Fibroblast of villous mesenchyme (primary cell): ENCODE data around the gene MCEE. TPM values are rescaled to one million over a fixed set of nuclear protein-coding genes. Genes with fewer than 3 reads are reported as not detected.
A peak's percentile ranks its signal among the peaks of the same experiment; 100 is the strongest.

Experiments
- DNase-seq: peaks from one replicate; pipeline ENCODE4 v3.0.0-alpha.2; 2010; ENCODE audit warnings: low read depth
- H3K4me3 ChIP-seq: 2 replicates; pipeline ENCODE4 v1.5.1; 2011; ENCODE audit warnings: low read depth, mild to moderate bottlenecking, low read length
- total RNA-seq: library from RNA; depleted of rRNA; stranded (reverse); fragments of >200 nt; gene quantifications from 2 replicates; pipeline ENCODE4 v1.2.3, GENCODE V29; 2012
- TF ChIP-seq, protein P1 (sequence below): IDR thresholded peaks from 2 replicates; pipeline ENCODE4 v1.5.1; 2012; ENCODE audit warnings: low read depth, mild to moderate bottlenecking, low read length; ENCODE audit not compliant: insufficient read depth

The MCEE gene
- total RNA-seq, 1 donor, result 14.2 TPM

DNA sequence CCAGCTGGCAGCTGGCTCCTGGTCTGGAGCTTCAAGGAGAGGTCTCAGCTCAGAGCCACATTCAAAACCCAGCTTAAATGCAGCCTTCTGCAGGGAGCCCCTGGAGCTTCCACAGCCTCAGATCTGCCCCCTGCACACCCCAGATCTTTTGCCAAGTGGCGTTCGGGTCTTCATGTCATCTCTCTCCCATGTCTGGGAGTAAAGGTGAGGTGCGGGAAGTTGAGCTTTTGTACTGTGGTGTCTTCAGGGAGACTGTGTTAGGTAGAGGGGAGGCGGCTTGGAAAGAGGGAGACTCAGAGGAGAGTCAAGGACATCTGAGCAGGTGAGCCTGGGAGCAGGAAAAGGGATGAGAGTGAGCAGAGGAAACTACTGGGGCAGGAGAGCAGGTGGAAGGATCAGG lies 25.8 kb upstream of the MCEE start:
- TF ChIP-seq, protein P1, sequence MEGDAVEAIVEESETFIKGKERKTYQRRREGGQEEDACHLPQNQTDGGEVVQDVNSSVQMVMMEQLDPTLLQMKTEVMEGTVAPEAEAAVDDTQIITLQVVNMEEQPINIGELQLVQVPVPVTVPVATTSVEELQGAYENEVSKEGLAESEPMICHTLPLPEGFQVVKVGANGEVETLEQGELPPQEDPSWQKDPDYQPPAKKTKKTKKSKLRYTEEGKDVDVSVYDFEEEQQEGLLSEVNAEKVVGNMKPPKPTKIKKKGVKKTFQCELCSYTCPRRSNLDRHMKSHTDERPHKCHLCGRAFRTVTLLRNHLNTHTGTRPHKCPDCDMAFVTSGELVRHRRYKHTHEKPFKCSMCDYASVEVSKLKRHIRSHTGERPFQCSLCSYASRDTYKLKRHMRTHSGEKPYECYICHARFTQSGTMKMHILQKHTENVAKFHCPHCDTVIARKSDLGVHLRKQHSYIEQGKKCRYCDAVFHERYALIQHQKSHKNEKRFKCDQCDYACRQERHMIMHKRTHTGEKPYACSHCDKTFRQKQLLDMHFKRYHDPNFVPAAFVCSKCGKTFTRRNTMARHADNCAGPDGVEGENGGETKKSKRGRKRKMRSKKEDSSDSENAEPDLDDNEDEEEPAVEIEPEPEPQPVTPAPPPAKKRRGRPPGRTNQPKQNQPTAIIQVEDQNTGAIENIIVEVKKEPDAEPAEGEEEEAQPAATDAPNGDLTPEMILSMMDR, result no peak
- DNase-seq, result no peak
- no peak overlapping the region for H3K4me3 ChIP-seq

- H3K4me3 ChIP-seq, result no peak overlapping the region
- DNase-seq, result no peak
- TF ChIP-seq, protein P1, result peak; percentile 7
Observed at GRCh38 chr2:71154798-71155197, 24.8 kb upstream of the MCEE start.

- DNase-seq, result no peak
- TF ChIP-seq, protein P1, result no peak
- H3K4me3 ChIP-seq, result no peak overlapping the region
Observed at GRCh38 chr2:71154279-71154678, 24.2 kb upstream of the MCEE start.

- TF ChIP-seq, protein P1, result no peak
- DNase-seq, result no peak
- H3K4me3 ChIP-seq, result no peak overlapping the region
Observed at GRCh38 chr2:71153585-71154224, 23.7 kb upstream of the MCEE start.

DNA sequence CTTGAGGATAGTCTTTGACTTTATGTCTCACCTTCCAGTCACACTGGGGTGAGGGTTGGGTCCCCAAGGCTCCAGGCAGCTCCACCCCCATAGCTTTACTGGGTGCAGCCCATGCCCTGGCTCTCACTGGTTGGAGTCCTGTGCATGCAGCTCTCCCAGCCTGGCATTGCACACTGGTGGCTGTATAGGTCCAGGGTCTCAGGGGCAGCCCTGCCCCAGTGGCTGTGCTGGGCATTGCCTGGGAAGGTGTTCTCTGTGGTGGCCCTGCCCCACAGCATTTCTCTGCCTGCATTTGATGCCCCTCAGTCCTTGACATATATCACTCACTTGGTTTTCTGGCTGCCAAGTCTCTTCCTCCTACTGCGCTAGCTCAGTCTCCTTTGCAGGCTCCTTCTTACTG lies 21.6 kb upstream of the MCEE start:
- TF ChIP-seq, protein P1, result no peak
- no peak overlapping the region for H3K4me3 ChIP-seq
- no peak for DNase-seq

DNA sequence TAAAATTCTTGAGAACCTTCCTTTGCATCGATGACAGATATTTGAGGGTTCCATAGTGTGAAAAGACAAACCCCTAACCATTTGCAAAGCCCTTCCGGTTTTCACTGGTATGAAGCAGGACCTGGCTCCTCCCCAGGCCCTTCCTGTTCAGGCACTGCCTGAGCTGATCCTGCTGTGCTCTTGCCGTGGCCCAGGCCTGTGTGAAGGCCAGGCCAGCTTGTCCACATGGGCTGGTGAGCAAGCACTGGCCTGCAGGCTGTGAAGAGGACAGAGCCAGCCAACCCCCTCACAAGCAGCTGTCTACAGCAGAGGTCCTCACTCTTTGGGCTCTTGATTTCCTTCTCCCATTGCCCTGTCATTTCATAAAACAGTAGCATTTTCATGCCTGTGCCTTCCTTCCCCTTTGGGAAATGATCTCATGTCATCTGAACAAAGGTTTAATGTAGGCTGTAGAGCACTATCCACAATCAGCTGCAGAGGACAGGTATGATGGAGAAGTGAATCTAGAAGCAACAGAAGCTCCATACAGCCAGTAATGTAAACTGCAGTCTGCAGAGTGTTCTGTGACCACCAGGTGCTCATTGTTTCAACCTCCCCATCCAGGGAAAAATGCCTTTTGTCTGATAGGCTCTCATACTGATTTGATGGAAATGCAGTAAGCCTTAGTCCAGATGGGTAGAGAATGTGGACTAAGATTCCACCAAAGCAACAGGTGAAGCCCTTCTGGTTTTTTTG lies 20.2 kb upstream of the MCEE start:
- TF ChIP-seq, protein P1, result no peak
- no peak for DNase-seq
- H3K4me3 ChIP-seq, result no peak overlapping the region
